ENCODE data around the gene TRIM38.

GRCh38 chr6:26028212-26028745, 65.7 kb downstream of the TRIM38 start:
- TF ChIP-seq ZNF560 (tag by site-specific recombination; IDR thresholded peaks at IDR 0.05; ENCODE audit: borderline replicate concordance) = no peak
- TF ChIP-seq ZBTB8A (tag by site-specific recombination; IDR thresholded peaks at IDR 0.05) = no peak
- no peak for TF ChIP-seq BCL6B (tag by site-specific recombination; IDR thresholded peaks at IDR 0.05)
- no peak for TF ChIP-seq RBAK (tag by site-specific recombination; IDR thresholded peaks at IDR 0.05)
- no peak for TF ChIP-seq ZNF510 (tag by site-specific recombination; IDR thresholded peaks at IDR 0.05; ENCODE audit: insufficient replicate concordance)
- TF ChIP-seq CTCF (tag by site-specific recombination; IDR thresholded peaks at IDR 0.05) = no peak
